Activated CD8-positive, alpha-beta memory T cell treated with anti-CD3 and anti-CD28 coated beads, Interleukin-2, amount 50 U/mL, for 48 hours (primary cell): ENCODE results near the gene KLF16.
A peak's percentile ranks its signal among the peaks of the same experiment; 100 is the strongest.
"Not testable (repeated sequence)": the region's sequence is repeated elsewhere in the genome, so short reads cannot be mapped to it uniquely, and the experiment has no call there.

ENCODE experiments used
- DNase-seq: peaks from one replicate; pipeline ENCODE4 v3.0.0-alpha.2; 2020

Gene KLF16

GRCh38 chr19:1883784-1884183, 20.4 kb upstream of the KLF16 start:
- DNase-seq: no peak

GRCh38 chr19:1882786-1883692, 19.7 kb upstream of the KLF16 start:
- peak; percentile 57 for DNase-seq

- DNase-seq: peak; percentile 72
These were observed 18.9 kb upstream of the KLF16 start for GRCh38 chr19:1882089-1882785.

GRCh38 chr19:1881393-1882088, 18.2 kb upstream of the KLF16 start:
- not testable (repeated sequence) for DNase-seq

- DNase-seq: no peak
These were observed 17.4 kb upstream of the KLF16 start for GRCh38 chr19:1880611-1881392.

- DNase-seq: not testable (repeated sequence)
These were observed 16.6 kb upstream of the KLF16 start for GRCh38 chr19:1879982-1880381.

GRCh38 chr19:1878583-1878982, 15.2 kb upstream of the KLF16 start:
- DNase-seq: not testable (repeated sequence)

- DNase-seq: not testable (repeated sequence)
These were observed 13.9 kb upstream of the KLF16 start for GRCh38 chr19:1877280-1877660.

GRCh38 chr19:1876496-1877279, 13.3 kb upstream of the KLF16 start:
- not testable (repeated sequence) for DNase-seq

GRCh38 chr19:1875646-1876495, 12.5 kb upstream of the KLF16 start:
- peak; percentile 94 for DNase-seq

GRCh38 chr19:1875265-1875645, 11.9 kb upstream of the KLF16 start:
- DNase-seq: not testable (repeated sequence)

- peak; percentile 61 for DNase-seq
These were observed 11.3 kb upstream of the KLF16 start for GRCh38 chr19:1874554-1875185.

GRCh38 chr19:1873524-1874473, 10.4 kb upstream of the KLF16 start:
- no peak for DNase-seq

GRCh38 chr19:1872807-1873523, 9.6 kb upstream of the KLF16 start:
- DNase-seq: no peak

- no peak for DNase-seq
These were observed 8.3 kb upstream of the KLF16 start for GRCh38 chr19:1871630-1872029.

GRCh38 chr19:1871140-1871597, 7.8 kb upstream of the KLF16 start:
- no peak for DNase-seq

- DNase-seq: no peak
These were observed 5.6 kb upstream of the KLF16 start for GRCh38 chr19:1868971-1869370.

GRCh38 chr19:1867349-1867724, 4.0 kb upstream of the KLF16 start:
- DNase-seq: no peak
